ENCODE data around the gene SLA2.
"Not testable (repeated sequence)": the region's sequence is repeated elsewhere in the genome, so short reads cannot be mapped to it uniquely, and the experiment has no call there.

Gene SLA2

GRCh38 chr20:36573798-36574365 is 72.1 kb downstream of the SLA2 start:
- no peak for FAIRE-seq

- FAIRE-seq = no peak
Measured at GRCh38 chr20:36573103-36573797, 72.7 kb downstream of the SLA2 start, which contains the start of gene TGIF2. Gene TGIF2, plus strand, starts transcription at chr20:36573597. Its CDS starts 5,178 bp downstream, at chr20:36578775.

GRCh38 chr20:36572701-36573102 is 73.3 kb downstream of the SLA2 start:
- no peak for FAIRE-seq

- FAIRE-seq = no peak
Measured at GRCh38 chr20:36571564-36572504, 74.2 kb downstream of the SLA2 start.

GRCh38 chr20:36569847-36570429 is 76.1 kb downstream of the SLA2 start:
- no peak for FAIRE-seq

GRCh38 chr20:36565520-36565919 is 80.5 kb downstream of the SLA2 start:
- no peak for FAIRE-seq

GRCh38 chr20:36564726-36565121 is 81.3 kb downstream of the SLA2 start:
- not testable (repeated sequence) for FAIRE-seq

- not testable (repeated sequence) for FAIRE-seq
Measured at GRCh38 chr20:36564078-36564725, 81.8 kb downstream of the SLA2 start.

GRCh38 chr20:36563374-36563773 is 82.6 kb downstream of the SLA2 start:
- no peak for FAIRE-seq

- no peak for FAIRE-seq
Measured at GRCh38 chr20:36562724-36563123, 83.3 kb downstream of the SLA2 start.

Data from endometrium (tissue), 2 donors.